NOMO-1 treated with dmso at 0.1 percent for 144 hours (cell line): Measurements from ENCODE around the gene C16orf87.

Experiments
- DNase-seq: peaks from one replicate; lab custom pipeline; 2025; ENCODE audit not compliant: unreplicated experiment; lab: John Stamatoyannopoulos, UW

Gene C16orf87

DNA sequence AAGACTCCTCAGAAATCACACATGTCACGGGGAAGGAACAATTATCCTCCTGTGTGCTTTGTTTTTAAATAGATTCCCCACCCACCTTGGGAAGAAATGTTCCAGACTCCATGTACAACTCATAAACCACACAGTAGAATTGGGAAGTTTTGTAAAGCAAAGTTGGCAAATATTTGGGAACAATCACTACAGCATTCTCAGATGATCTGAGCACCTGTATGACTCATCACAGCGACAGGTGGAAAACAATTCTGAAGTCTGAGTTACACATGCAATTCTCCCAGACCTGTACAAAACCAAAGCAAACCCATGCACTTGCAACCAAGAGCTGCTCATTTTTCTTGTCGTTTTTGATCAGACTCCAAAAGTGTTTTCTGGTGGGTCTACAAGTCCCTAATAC lies 68.4 kb downstream of the C16orf87 start:
- no peak for DNase-seq

DNA sequence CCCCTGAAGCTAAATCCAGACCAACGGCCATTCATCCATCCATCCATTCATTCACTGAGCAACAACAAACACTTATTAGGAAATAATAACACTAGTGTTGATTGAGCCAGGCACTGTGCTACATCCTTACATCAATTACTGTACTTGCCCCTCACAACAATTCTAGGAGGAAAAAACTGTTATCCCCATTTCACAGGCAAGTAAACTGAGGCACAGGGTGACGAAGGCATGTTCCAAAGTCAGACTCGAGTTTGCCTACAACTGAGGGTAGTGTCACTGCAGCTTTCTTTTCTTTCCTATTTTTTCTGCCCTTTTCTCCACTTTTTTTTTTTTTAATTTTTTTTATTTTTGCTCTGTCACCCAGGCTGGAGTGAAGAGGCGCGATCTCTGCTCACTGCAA lies 71.7 kb downstream of the C16orf87 start:
- DNase-seq = no peak

- no peak for DNase-seq
Measured at GRCh38 chr16:46757339-46758050, 73.5 kb downstream of the C16orf87 start.

DNA sequence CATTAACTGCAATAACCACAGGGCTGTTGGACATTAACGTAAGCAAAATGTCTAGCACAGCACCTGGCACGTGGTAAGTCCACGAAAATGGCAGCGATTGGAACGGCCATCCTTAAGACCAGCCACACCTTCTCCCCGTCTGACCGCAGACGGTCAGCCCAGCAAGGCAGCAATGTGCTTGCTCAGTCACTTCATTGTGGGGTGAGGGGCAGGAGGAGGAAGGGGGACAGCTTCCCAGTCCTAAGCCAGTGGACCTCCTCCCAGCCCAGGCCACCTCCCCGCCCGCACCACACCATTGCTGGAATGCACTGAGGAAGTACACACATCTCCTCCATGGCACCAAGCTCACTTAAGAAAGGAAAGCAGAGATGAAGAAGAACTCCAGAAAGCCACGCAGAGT lies 74.2 kb downstream of the C16orf87 start:
- DNase-seq = no peak

DNA sequence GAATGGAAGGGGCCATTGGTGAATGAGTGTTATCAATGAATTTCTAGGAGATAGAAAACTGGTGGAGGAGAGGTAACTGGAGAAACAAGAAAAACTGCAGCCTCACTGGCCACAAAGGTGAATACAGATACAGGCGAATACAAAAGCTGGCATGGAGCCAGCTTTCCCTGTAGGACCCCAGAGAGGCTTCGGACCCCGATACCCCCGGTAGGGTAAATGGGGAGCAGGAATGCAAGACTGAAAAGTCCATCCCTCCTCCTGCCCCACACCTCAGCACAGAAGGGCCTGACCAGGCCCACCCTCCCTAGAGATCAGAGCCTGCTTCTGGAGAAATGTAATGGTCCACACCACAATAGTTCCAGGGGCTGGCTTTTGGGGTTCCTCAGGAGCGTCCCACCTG lies 78.0 kb downstream of the C16orf87 start:
- DNase-seq = no peak

- DNase-seq = no peak
Measured at GRCh38 chr16:46751381-46751780, 79.6 kb downstream of the C16orf87 start.

GRCh38 chr16:46748775-46749705 lies 81.9 kb downstream of the C16orf87 start:
- DNase-seq = no peak

GRCh38 chr16:46747777-46748651 lies 83.0 kb downstream of the C16orf87 start, which contains the start of gene MYLK3:
Gene MYLK3, minus strand, starts transcription at chr16:46748344. Its CDS starts 151 bp downstream, at chr16:46748193.
- no peak for DNase-seq

DNA sequence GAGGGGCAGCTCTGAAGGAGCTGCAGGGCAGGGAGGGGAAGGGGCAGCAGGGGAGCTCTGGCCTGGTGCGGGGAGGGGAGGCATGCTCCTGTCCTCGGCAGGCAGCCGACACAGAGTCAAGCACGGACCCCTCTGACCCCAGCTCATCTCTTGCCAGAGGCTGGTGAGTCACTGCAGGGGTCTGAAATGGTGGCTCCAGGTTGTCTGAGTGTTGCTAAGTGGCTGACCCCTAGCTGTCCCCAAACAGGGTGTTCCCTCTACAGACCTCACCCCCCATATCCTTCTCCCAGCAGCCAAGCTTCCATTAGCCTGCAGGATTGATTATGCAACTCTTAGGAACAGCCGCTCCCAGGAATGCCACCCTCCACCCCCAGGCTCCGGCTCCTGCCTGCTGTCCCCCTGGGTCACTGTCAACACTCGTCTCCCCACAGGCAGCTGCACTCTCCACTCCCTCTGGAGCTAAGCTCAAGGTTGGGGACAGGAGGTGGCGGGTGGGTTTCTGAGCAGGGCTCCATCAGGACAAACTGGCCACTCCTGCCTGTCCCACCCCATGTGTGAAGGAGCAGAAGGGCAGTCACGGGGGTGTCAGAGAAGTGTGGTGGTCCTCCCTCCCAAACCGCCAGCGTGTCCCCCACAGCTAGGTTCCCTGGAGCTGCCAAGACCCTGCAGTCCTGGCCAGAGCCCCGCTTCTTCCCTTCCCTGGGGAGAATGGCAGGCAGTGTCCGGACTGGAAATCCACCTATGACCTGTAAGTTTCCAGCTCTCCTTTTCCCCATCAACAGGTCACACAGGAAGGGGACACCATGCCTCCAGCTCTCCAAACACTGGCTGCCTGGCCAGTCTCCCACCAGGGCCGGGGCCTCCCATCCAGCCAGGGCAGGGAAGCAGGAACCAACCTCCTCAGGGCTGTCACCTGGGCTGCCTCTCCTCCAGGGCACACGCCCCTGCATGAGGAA lies 83.9 kb downstream of the C16orf87 start:
- no peak for DNase-seq
